ENCODE data around the gene STON2.

- TF ChIP-seq CTCF (conservative IDR thresholded peaks at IDR 0.05; ENCODE audit: low read depth, low read length): no peak
- no peak for TF ChIP-seq EZH2 (IDR thresholded peaks at IDR 0.05; ENCODE audit: low read length, unreplicated experiment)
Observed at GRCh38 chr14:81329640-81330381, 70.3 kb downstream of the STON2 start.
